K562 (cell line): ENCODE results near the gene PAX2.

ENCODE experiments used
- BHLHE40 ChIP-seq: IDR thresholded peaks from 2 replicates; pipeline ENCODE4 v1.6.1; 2011; ENCODE audit warnings: low read length, improper control_type of control experiment
- CTCF ChIP-seq, 3 experiments: IDR thresholded peaks in 2 of 3; conservative IDR thresholded peaks in 1 of 3; 2 replicates each; pipeline ENCODE4 v1.5.1; 2011 to 2012; ENCODE audit warnings: low read length in 3 of 3, mild to moderate bottlenecking in 3 of 3, control low read depth in 2 of 3, improper control_type of control experiment in 1 of 3, inconsistent platforms in 1 of 3, low read depth in 1 of 3, mixed read lengths in 1 of 3, moderate library complexity in 1 of 3; ENCODE audit not compliant: insufficient read depth in 2 of 3
- NELFE ChIP-seq: IDR thresholded peaks from 2 replicates; pipeline ENCODE4 v1.6.1; 2011; ENCODE audit warnings: mild to moderate bottlenecking; ENCODE audit not compliant: insufficient read depth, insufficient read length
- RB1 ChIP-seq: fragments of 450-650 bp; IDR thresholded peaks from 2 replicates; pipeline ENCODE4 v1.6.1; 2017; ENCODE audit warnings: low read depth, mild to moderate bottlenecking
- RCOR1 ChIP-seq, 2 experiments: IDR thresholded peaks; 2 replicates each; pipeline ENCODE4 v1.6.1; 2012; ENCODE audit warnings: low read depth in 2 of 2, low read length in 2 of 2, borderline replicate concordance in 1 of 2, improper control_type of control experiment in 1 of 2
- YY1 ChIP-seq, 3 experiments: IDR thresholded peaks; 2 replicates each; pipeline ENCODE4 v1.6.1; 2011; ENCODE audit warnings: low read length in 2 of 3, mild to moderate bottlenecking in 2 of 3, moderate library complexity in 2 of 3, borderline replicate concordance in 1 of 3, control low read depth in 1 of 3, low read depth in 1 of 3; ENCODE audit not compliant: insufficient read depth in 3 of 3, insufficient replicate concordance in 2 of 3, control insufficient read depth in 1 of 3, insufficient read length in 1 of 3; ENCODE audit errors: extremely low read depth in 1 of 3
- ZNF124 ChIP-seq: sonication (generic); formaldehyde crosslinking; IDR thresholded peaks from 2 replicates; pipeline ENCODE4 v1.8.1; 2022; ENCODE audit warnings: missing genetic modification reagents
- ZNF584 ChIP-seq: fragments of 200-800 bp; sonication (Bioruptor generic); IDR thresholded peaks from 2 replicates; pipeline ENCODE4 v1.6.1; 2016; ENCODE audit warnings: low read depth, mild to moderate bottlenecking, missing genetic modification characterization, missing compliant biosample characterization
- ZNF830 ChIP-seq: fragments of 250-450 bp; sonication (Bioruptor Pico); IDR thresholded peaks from 2 replicates; pipeline ENCODE4 v1.5.0; 2021; ENCODE audit warnings: mild to moderate bottlenecking

GRCh38 chr10:100715101-100715444 is 30.3 kb upstream of the PAX2 start:
- TF ChIP-seq ZNF584 = no peak
- TF ChIP-seq NELFE = no peak
- TF ChIP-seq RCOR1 (IDR thresholded peaks at IDR 0.05; ENCODE audit: borderline replicate concordance in 1 of 2, low read depth in 2 of 2, low read length in 2 of 2) = no peak
- no peak for TF ChIP-seq RB1
- TF ChIP-seq ZNF124 = no peak
- no peak for TF ChIP-seq CTCF (IDR thresholded peaks at IDR 0.05 in 2 of 3, conservative IDR thresholded peaks at IDR 0.05 in 1 of 3; ENCODE audit: insufficient read depth in 2 of 3, low read depth in 1 of 3, low read length in 3 of 3)
- TF ChIP-seq BHLHE40 = no peak
- TF ChIP-seq ZNF830 (CRISPR knock-in tag) = no peak
- TF ChIP-seq YY1 (IDR thresholded peaks at IDR 0.05; ENCODE audit: borderline replicate concordance in 1 of 3, control insufficient read depth in 1 of 3, extremely low read depth in 1 of 3, insufficient read depth in 3 of 3, insufficient read length in 1 of 3, insufficient replicate concordance in 2 of 3, low read depth in 1 of 3, low read length in 2 of 3) = no peak
